Natural killer cell (primary cell): ENCODE data around the gene SP4. TPM values are rescaled to one million over a fixed set of nuclear protein-coding genes. Genes with fewer than 3 reads are reported as not detected.

Experiments used
- ATAC-seq, 3 donors: fragments of 150-1000 bp in 2 of 3; fragments of 200-7000 bp in 1 of 3; cut with Tn5 transposase; 1 replicate in 1 of 3; 2 replicates in 2 of 3; pipeline ENCODE4 v1.10.0; 2021; ENCODE audit warnings: mild to moderate bottlenecking in 2 of 3, moderate library complexity in 2 of 3
- DNase-seq, 2 donors: peaks; one replicate each; pipeline versions ENCODE4 v3.0.0 to v3.0.0-alpha.2; 2013 to 2021; ENCODE audit warnings: mixed read lengths in 1 of 2
- H3K27ac ChIP-seq: one replicate; pipeline ENCODE4 v1.5.1; 2013; ENCODE audit warnings: mild to moderate bottlenecking, low read length
- H3K27me3 ChIP-seq: one replicate; pipeline ENCODE4 v1.6.1; 2013; ENCODE audit warnings: low read length; ENCODE audit not compliant: control insufficient read depth, insufficient read depth
- H3K36me3 ChIP-seq: one replicate; pipeline ENCODE4 v1.6.1; 2013; ENCODE audit warnings: low read length; ENCODE audit not compliant: control insufficient read depth, insufficient read depth
- H3K4me1 ChIP-seq: one replicate; pipeline ENCODE4 v1.6.1; 2013; ENCODE audit warnings: low read length; ENCODE audit not compliant: control insufficient read depth, insufficient read depth
- H3K4me3 ChIP-seq: one replicate; pipeline ENCODE4 v1.5.1; 2013; ENCODE audit warnings: low read length
- H3K9me3 ChIP-seq: one replicate; pipeline ENCODE4 v1.6.1; 2013; ENCODE audit warnings: low read length; ENCODE audit not compliant: control insufficient read depth, insufficient read depth
- H3K27ac Mint-ChIP-seq, 2 donors: one replicate each; pipeline ENCODE4 v1.8.0; 2022; ENCODE audit warnings: mild to moderate bottlenecking in 2 of 2, mixed read lengths in 2 of 2, moderate library complexity in 1 of 2
- H3K27me3 Mint-ChIP-seq, 2 donors: one replicate each; pipeline ENCODE4 v1.8.0; 2022; ENCODE audit warnings: low read depth in 2 of 2, mixed read lengths in 2 of 2
- H3K36me3 Mint-ChIP-seq: one replicate; pipeline ENCODE4 v1.8.0; 2022; ENCODE audit warnings: mixed read lengths
- H3K4me1 Mint-ChIP-seq, 2 donors: one replicate each; pipeline ENCODE4 v1.8.0; 2022; ENCODE audit warnings: mixed read lengths in 2 of 2
- H3K4me3 Mint-ChIP-seq: one replicate; pipeline ENCODE4 v1.8.0; 2022; ENCODE audit warnings: mild to moderate bottlenecking, moderate library complexity, mixed read lengths
- H3K9me3 Mint-ChIP-seq, 2 donors: one replicate each; pipeline ENCODE4 v1.8.0; 2022; ENCODE audit warnings: mixed read lengths in 2 of 2
- CTCF ChIP-seq: fragments of 200-600 bp; IDR thresholded peaks from one replicate; pipeline ENCODE4 v1.8.0; 2022; ENCODE audit warnings: antibody characterized with exemption
- WGBS: methylation state at CpG from one replicate; pipeline ENCODE4 v1.1.7; 2013; ENCODE audit warnings: missing lambda C conversion rate; ENCODE audit not compliant: insufficient coverage; 5-methylcytosine and 5-hydroxymethylcytosine counted together
- intact Hi-C: fragments of 100-400 bp; cut with micrococcal nuclease; formaldehyde crosslinking; loops from one replicate; pipeline ENCODE4 v1.14.2; 2022
- total RNA-seq, 4 donors: library from RNA; stranded (reverse); fragments of 120-200 nt in 1 of 4; gene quantifications; one replicate each; pipeline versions ENCODE4 v1.2.3 to v1.2.4, GENCODE V29; 2013 to 2022

SP4 gene
- total RNA-seq, 3 donors from 2014 or later (not counting 1 experiment from before 2014, with no cell fraction given) = 38.8 to 49.6 (median 44.5) TPM

- no peaks in the 10 kb centered on the region for H3K9me3 ChIP-seq
- H3K4me3 ChIP-seq = no peak overlapping the region
- DNase-seq (no peak), ATAC-seq (no peak)
- H3K36me3 ChIP-seq = peaks cover 23% of the 10 kb centered on the region
- H3K4me1 ChIP-seq = no peaks in the 10 kb centered on the region
- H3K27ac Mint-ChIP-seq = peak overlapping the region; percentile 15 to 36
- H3K4me3 Mint-ChIP-seq = no peak overlapping the region
- no peaks in the 10 kb centered on the region for H3K36me3 Mint-ChIP-seq
- 97% methylated on average over 2 of the region's 3 CpGs for WGBS
- no peak overlapping the region for H3K27ac ChIP-seq
- intact Hi-C loops = no loop called here
- H3K9me3 Mint-ChIP-seq = no peaks in the 10 kb centered on the region
- H3K27me3 Mint-ChIP-seq = no peaks in the 10 kb centered on the region
- H3K4me1 Mint-ChIP-seq = peaks cover 20 to 36% of the 10 kb centered on the region in 2 donors
- no peak for TF ChIP-seq CTCF
- H3K27me3 ChIP-seq = no peaks in the 10 kb centered on the region
These were observed 53.0 kb downstream of the SP4 start for GRCh38 chr7:21480693-21481403.

- DNase-seq = no peak
- Histone ChIP-seq H3K4me3 (no peak overlapping the region), H3K9me3 (no peaks in the 10 kb centered on the region), H3K27me3 (no peaks in the 10 kb centered on the region), H3K27ac (no peak overlapping the region), H3K36me3 (peaks cover 29% of the 10 kb centered on the region), H3K4me1 (no peaks in the 10 kb centered on the region)
- Mint-ChIP-seq H3K4me1 (peaks cover 32 to 39% of the 10 kb centered on the region in 2 donors), H3K9me3 (no peaks in the 10 kb centered on the region), H3K4me3 (no peak overlapping the region), H3K27me3 (no peaks in the 10 kb centered on the region), H3K36me3 (peaks cover 23% of the 10 kb centered on the region), H3K27ac (peak overlapping the region; percentile 1 to 76)
- ATAC-seq = no peak
- intact Hi-C loops = no loop called here
- no peak for TF ChIP-seq CTCF
- WGBS = no CpG with 5 or more reads among the region's 2 CpGs
These were observed 58.6 kb downstream of the SP4 start for GRCh38 chr7:21486511-21486910.

GRCh38 chr7:21495731-21496130 is 67.8 kb downstream of the SP4 start:
- Mint-ChIP-seq H3K9me3 (peaks cover 0 to 9% of the 10 kb centered on the region in 2 donors), H3K27me3 (no peaks in the 10 kb centered on the region), H3K4me3 (no peak overlapping the region), H3K27ac (peak overlapping the region in 1 of 2 donors; percentile 63), H3K36me3 (peaks cover 38% of the 10 kb centered on the region), H3K4me1 (peaks cover 14 to 20% of the 10 kb centered on the region in 2 donors)
- Histone ChIP-seq H3K27ac (no peak overlapping the region), H3K9me3 (peaks cover 4% of the 10 kb centered on the region), H3K36me3 (peaks cover 7% of the 10 kb centered on the region), H3K27me3 (no peaks in the 10 kb centered on the region), H3K4me1 (no peaks in the 10 kb centered on the region), H3K4me3 (no peak overlapping the region)
- intact Hi-C loops = no loop called here
- no peak for TF ChIP-seq CTCF
- DNase-seq (no peak), ATAC-seq (no peak)

- ATAC-seq (no peak), DNase-seq (no peak)
- H3K36me3 ChIP-seq = peaks cover 4% of the 10 kb centered on the region
- peaks cover 24% of the 10 kb centered on the region for H3K36me3 Mint-ChIP-seq
- H3K27ac ChIP-seq = no peak overlapping the region
- H3K27me3 Mint-ChIP-seq = no peaks in the 10 kb centered on the region
- intact Hi-C loops = no loop called here
- peaks cover 4% of the 10 kb centered on the region for H3K9me3 ChIP-seq
- no peak overlapping the region for H3K27ac Mint-ChIP-seq
- no peak overlapping the region for H3K4me3 ChIP-seq
- no peak for TF ChIP-seq CTCF
- H3K27me3 ChIP-seq = no peaks in the 10 kb centered on the region
- peaks cover 0 to 9% of the 10 kb centered on the region in 2 donors for H3K9me3 Mint-ChIP-seq
- H3K4me3 Mint-ChIP-seq = no peak overlapping the region
- H3K4me1 ChIP-seq = no peaks in the 10 kb centered on the region
- peaks cover 22 to 27% of the 10 kb centered on the region in 2 donors for H3K4me1 Mint-ChIP-seq
These were observed 69.2 kb downstream of the SP4 start for GRCh38 chr7:21497072-21497471.
